Activated CD8-positive, alpha-beta memory T cell treated with anti-CD3 and anti-CD28 coated beads, Interleukin-2, amount 10 ng/mL, durations not matched to agents 7 days and 5 days (primary cell): ENCODE measurements around the gene CYTIP. TPM values are rescaled to one million over a fixed set of nuclear protein-coding genes. Genes with fewer than 3 reads are reported as not detected.
"Not testable (repeated sequence)": the region's sequence is repeated elsewhere in the genome, so short reads cannot be mapped to it uniquely, and the experiment has no call there.

Experiments used
- ATAC-seq: fragments of 150-1000 bp; cut with Tn5 transposase; one replicate; pipeline ENCODE4 v1.10.0; 2021; ENCODE audit warnings: moderate library complexity
- CTCF ChIA-PET: fragments of 350-600 bp; sonication (Branson Sonifier 250); formaldehyde crosslinking; loops from one replicate; lab custom pipeline; 2021; ENCODE audit warnings: antibody characterized with exemption; lab: Charles Lee
- DNase-seq: peaks from one replicate; pipeline ENCODE4 v3.0.0-alpha.2; 2020
- H3K27ac Mint-ChIP-seq: one replicate; pipeline ENCODE4 v1.8.0; 2021; ENCODE audit warnings: mild to moderate bottlenecking, mixed read lengths
- H3K27me3 Mint-ChIP-seq: one replicate; pipeline ENCODE4 v1.8.0; 2021; ENCODE audit warnings: mixed read lengths
- H3K36me3 Mint-ChIP-seq: one replicate; pipeline ENCODE4 v1.8.0; 2021; ENCODE audit warnings: mild to moderate bottlenecking, mixed read lengths
- H3K4me1 Mint-ChIP-seq: one replicate; pipeline ENCODE4 v1.8.0; 2021; ENCODE audit warnings: mixed read lengths
- H3K4me3 Mint-ChIP-seq: one replicate; pipeline ENCODE4 v1.8.0; 2021; ENCODE audit warnings: mild to moderate bottlenecking, moderate library complexity, mixed read lengths
- H3K9me3 Mint-ChIP-seq: one replicate; pipeline ENCODE4 v1.8.0; 2022; ENCODE audit warnings: low read depth, mixed read lengths
- total RNA-seq, 2 experiments: library from RNA; stranded (reverse); gene quantifications; one replicate each; pipeline ENCODE4 v1.2.3, GENCODE V29; 2021

CYTIP gene
- total RNA-seq, 2 experiments from 2014 or later = 231 to 343 TPM

GRCh38 chr2:157415591-157416101 lies 28.2 kb downstream of the CYTIP start:
- Mint-ChIP-seq H3K27ac (peak overlapping the region; percentile 79), H3K4me3 (peak overlapping the region; percentile 19), H3K9me3 (no peaks in the 10 kb centered on the region), H3K27me3 (no peaks in the 10 kb centered on the region), H3K4me1 (peaks cover 89% of the 10 kb centered on the region), H3K36me3 (peaks cover 85% of the 10 kb centered on the region)
- ATAC-seq = no peak
- CTCF ChIA-PET = interaction anchor here (1.0 to 7.2 kb wide), 7 partner anchors 11 to 113 kb away, joined by 3 to 27 read pairs (median 4); no protein-coding TSS in a partner anchor
- DNase-seq = no peak

- Mint-ChIP-seq H3K4me3 (peak overlapping the region; percentile 49), H3K27me3 (no peaks in the 10 kb centered on the region), H3K4me1 (peaks cover 80% of the 10 kb centered on the region), H3K9me3 (no peaks in the 10 kb centered on the region), H3K36me3 (peaks cover 79% of the 10 kb centered on the region), H3K27ac (peak overlapping the region; percentile 87)
- CTCF ChIA-PET = interaction anchor here (1.0 to 7.2 kb wide), 5 partner anchors 16 to 112 kb away, joined by 3 to 27 read pairs (median 4); no protein-coding TSS in a partner anchor
- ATAC-seq = peak; percentile 29
- DNase-seq = no peak
Observed at GRCh38 chr2:157414050-157414449, 29.8 kb downstream of the CYTIP start.

DNA sequence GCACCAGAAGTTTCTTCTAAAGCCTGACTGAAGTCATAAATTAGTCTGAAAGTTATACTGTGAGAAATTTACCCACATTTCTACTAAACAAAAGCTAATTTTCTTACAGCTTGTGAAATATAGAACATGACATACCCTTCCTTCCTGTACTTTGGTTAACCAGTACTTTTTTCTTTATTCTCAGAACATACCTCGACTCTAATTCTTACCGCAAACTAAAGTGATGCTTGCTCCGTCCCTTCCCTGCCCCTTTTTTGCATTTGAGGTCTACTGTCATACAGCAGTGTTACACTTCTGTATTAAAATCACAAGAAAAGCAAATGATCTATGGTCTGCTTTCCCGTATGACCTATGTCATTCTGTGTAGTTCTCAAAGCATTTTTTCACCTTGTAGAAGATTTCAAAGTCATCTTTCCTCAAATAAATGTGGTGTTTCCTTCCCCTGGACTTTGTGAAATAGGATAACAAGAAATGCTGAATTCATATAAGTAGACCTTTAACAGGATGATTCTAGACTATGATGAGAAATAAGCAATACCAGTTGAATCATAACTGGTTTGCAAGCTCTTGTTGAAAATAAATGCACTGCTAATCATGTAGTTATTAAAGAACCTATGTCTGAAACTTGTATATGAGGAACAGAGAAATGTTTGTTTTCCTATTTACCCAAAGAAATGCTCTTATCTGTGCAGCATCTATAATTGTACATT lies 30.4 kb downstream of the CYTIP start:
- CTCF ChIA-PET = interaction anchor here (1.0 to 7.2 kb wide), 7 partner anchors 9 to 86 kb away, joined by 3 to 27 read pairs (median 4); no protein-coding TSS in a partner anchor
- DNase-seq (peak; percentile 79), ATAC-seq (peak; percentile 76)
- Mint-ChIP-seq H3K4me3 (peak overlapping the region; percentile 49), H3K27ac (peak overlapping the region; percentile 87), H3K9me3 (no peaks in the 10 kb centered on the region), H3K36me3 (peaks cover 75% of the 10 kb centered on the region), H3K4me1 (peaks cover 76% of the 10 kb centered on the region), H3K27me3 (no peaks in the 10 kb centered on the region)

DNA sequence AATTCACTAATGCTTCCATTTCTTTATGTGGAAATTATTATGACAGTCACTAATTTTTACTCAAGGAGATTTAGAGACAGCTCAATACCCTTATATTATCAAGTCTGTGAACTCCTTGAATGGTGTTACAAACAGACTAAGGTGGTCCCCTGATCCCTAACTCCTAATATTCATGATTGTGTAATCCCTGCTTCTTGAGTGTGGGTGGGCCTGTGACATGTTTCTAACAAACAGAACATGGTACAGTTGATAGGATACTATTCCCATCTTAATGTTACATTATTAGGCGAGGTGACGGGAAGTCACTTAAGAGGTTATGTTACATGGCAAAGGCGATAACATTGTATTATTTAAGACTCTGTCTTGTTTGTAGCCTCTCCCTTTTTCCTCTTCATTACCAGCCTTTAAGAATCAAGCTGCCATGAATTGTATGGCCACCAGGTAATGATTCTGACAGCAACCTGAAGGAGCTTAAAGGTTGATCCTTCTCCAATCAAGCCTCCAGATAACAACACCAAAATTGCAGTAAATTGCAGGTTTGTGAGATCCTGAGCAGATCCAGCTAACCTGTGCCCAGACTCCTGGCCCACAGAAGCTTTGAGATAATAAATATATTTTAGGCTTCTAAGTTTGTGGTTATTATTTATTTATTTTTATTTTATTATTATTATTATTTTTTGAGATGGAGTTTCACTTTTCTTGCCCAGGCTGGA lies 32.1 kb downstream of the CYTIP start:
- Mint-ChIP-seq H3K4me3 (no peak overlapping the region), H3K4me1 (peaks cover 62% of the 10 kb centered on the region), H3K27ac (peak overlapping the region; percentile 59), H3K36me3 (peaks cover 64% of the 10 kb centered on the region), H3K9me3 (no peaks in the 10 kb centered on the region), H3K27me3 (no peaks in the 10 kb centered on the region)
- no peak for DNase-seq
- CTCF ChIA-PET = interaction anchor here (0.9 to 7.2 kb wide), 4 partner anchors 8 to 110 kb away, joined by 3 to 27 read pairs (median 6); no protein-coding TSS in a partner anchor
- ATAC-seq = no peak

- H3K4me3 Mint-ChIP-seq = not testable (repeated sequence)
Observed at GRCh38 chr2:157405398-157405797, 38.5 kb downstream of the CYTIP start.

GRCh38 chr2:157404363-157404762 lies 39.5 kb downstream of the CYTIP start:
- DNase-seq (peak; percentile 73), ATAC-seq (peak; percentile 98)
- H3K27ac Mint-ChIP-seq = peak overlapping the region; percentile 81
- no peaks in the 10 kb centered on the region for H3K27me3 Mint-ChIP-seq
- H3K4me3 Mint-ChIP-seq = no peak overlapping the region
- CTCF ChIA-PET = interaction anchor here (0.9 to 2.1 kb wide), 9 partner anchors 9 to 102 kb away, joined by 3 to 10 read pairs (median 6); no protein-coding TSS in a partner anchor
- H3K4me1 Mint-ChIP-seq = peaks cover 58% of the 10 kb centered on the region
- peaks cover 11% of the 10 kb centered on the region for H3K9me3 Mint-ChIP-seq
- peaks cover 60% of the 10 kb centered on the region for H3K36me3 Mint-ChIP-seq

More at GRCh38 chr2:157405398-157405797, 38.5 kb downstream of the CYTIP start:
- CTCF ChIA-PET = interaction anchor here (0.8 to 2.1 kb wide), 2 partner anchors 78 to 99 kb away, joined by 6 to 7 read pairs; no protein-coding TSS in a partner anchor
- DNase-seq, ATAC-seq, H3K27me3 Mint-ChIP-seq, H3K9me3 Mint-ChIP-seq: not testable (repeated sequence)
- Mint-ChIP-seq H3K4me1 (peaks cover 63% of the 10 kb centered on the region), H3K36me3 (peaks cover 60% of the 10 kb centered on the region), H3K27ac (peak overlapping the region; percentile 86)

DNA sequence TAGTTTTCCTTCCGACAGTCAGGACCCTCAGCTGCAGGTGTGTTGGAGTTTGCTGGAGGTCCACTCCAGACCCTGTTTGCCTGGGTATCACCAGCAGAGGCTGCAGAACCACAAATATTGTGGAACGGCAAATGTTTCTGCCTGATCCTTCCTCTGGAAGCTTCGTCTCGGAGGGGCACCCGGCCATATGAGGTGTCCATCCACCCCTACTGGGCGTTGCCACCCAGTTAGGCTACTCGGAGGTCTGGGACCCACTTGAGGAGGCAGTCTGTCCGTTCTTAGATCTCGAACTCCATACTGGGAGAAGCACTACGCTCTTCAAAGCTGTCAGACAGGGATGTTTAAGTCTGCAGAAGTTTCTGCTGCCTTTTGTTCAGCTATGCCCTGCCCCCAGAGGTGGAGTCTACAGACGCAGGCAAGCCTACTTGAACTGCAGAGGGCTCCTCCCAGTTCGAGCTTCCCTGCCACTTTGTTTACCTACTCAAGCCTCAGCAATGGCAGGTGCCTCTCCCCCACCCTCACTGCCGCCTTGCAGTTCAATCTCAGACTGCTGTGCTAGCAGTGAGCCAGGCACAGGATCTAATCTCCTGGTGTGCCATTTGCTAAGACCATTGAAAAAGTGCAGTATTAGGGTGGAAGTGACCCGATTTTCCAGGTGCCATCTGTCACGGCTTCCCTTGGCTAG lies 40.9 kb downstream of the CYTIP start:
- H3K4me1 Mint-ChIP-seq = peaks cover 54% of the 10 kb centered on the region
- peaks cover 12% of the 10 kb centered on the region for H3K9me3 Mint-ChIP-seq
- not testable (repeated sequence) for ATAC-seq, H3K27me3 Mint-ChIP-seq, H3K27ac Mint-ChIP-seq, H3K4me3 Mint-ChIP-seq, DNase-seq
- peaks cover 66% of the 10 kb centered on the region for H3K36me3 Mint-ChIP-seq
- CTCF ChIA-PET = interaction anchor here (0.8 to 2.1 kb wide), 9 partner anchors 16 to 101 kb away, joined by 3 to 10 read pairs (median 5); no protein-coding TSS in a partner anchor

- H3K27me3 Mint-ChIP-seq = no peaks in the 10 kb centered on the region
- CTCF ChIA-PET = interaction anchor here (1.3 kb wide), 1 partner anchor 94 kb away, joined by 3 read pairs; no protein-coding TSS in a partner anchor
- ATAC-seq (no peak), DNase-seq (no peak)
- H3K4me3 Mint-ChIP-seq = no peak overlapping the region
- peaks cover 14% of the 10 kb centered on the region for H3K9me3 Mint-ChIP-seq
- H3K36me3 Mint-ChIP-seq = peaks cover 43% of the 10 kb centered on the region
- H3K27ac Mint-ChIP-seq = no peak overlapping the region
- peaks cover 4% of the 10 kb centered on the region for H3K4me1 Mint-ChIP-seq
Observed at GRCh38 chr2:157395811-157396210, 48.1 kb downstream of the CYTIP start.

GRCh38 chr2:157394928-157395327 lies 49.0 kb downstream of the CYTIP start:
- no peak overlapping the region for H3K27ac Mint-ChIP-seq
- H3K9me3 Mint-ChIP-seq = peaks cover 14% of the 10 kb centered on the region

GRCh38 chr2:157393348-157393747 lies 50.5 kb downstream of the CYTIP start:
- Mint-ChIP-seq H3K4me3 (no peak overlapping the region), H3K27ac (no peak overlapping the region), H3K27me3 (no peaks in the 10 kb centered on the region), H3K9me3 (peaks cover 12% of the 10 kb centered on the region), H3K4me1 (peaks cover 5% of the 10 kb centered on the region), H3K36me3 (peaks cover 35% of the 10 kb centered on the region)
- DNase-seq = no peak
- ATAC-seq = no peak
- CTCF ChIA-PET = no interaction called here

More at GRCh38 chr2:157394928-157395327, 49.0 kb downstream of the CYTIP start:
- Mint-ChIP-seq H3K36me3 (peaks cover 40% of the 10 kb centered on the region), H3K4me1 (no peaks in the 10 kb centered on the region), H3K4me3 (no peak overlapping the region), H3K27me3 (no peaks in the 10 kb centered on the region)
- CTCF ChIA-PET = interaction anchor here (1.1 to 1.3 kb wide), 3 partner anchors 93 to 206 kb away, joined by 3 read pairs; no protein-coding TSS in a partner anchor
- DNase-seq (no peak), ATAC-seq (no peak)

GRCh38 chr2:157388827-157389226 lies 55.1 kb downstream of the CYTIP start:
- Mint-ChIP-seq H3K36me3 (peaks cover 40% of the 10 kb centered on the region), H3K4me3 (no peak overlapping the region)
- CTCF ChIA-PET = no interaction called here

DNA sequence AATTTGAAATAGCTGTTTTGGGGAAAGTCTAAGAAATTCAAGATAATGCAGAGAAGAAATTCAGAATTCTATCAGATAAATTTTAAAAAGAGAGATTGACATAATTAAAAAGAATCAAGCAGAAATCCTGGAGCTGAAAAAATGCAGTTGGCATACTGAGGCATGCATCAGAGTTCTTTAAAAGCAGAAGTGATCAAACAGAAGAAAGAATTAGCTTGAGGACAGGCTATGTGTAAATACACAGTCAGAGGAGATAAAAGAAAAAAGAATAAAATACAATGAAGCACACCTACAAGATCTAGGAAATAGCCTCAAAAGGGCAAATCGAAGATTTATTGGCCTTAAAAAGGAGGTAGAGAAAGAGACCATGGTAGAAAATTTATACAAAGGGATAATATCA lies 57.1 kb downstream of the CYTIP start:
- peaks cover 12% of the 10 kb centered on the region for H3K4me1 Mint-ChIP-seq
- H3K9me3 Mint-ChIP-seq = peaks cover 9% of the 10 kb centered on the region
- H3K36me3 Mint-ChIP-seq = peaks cover 37% of the 10 kb centered on the region
- DNase-seq (no peak), ATAC-seq (no peak)
- CTCF ChIA-PET = no interaction called here
- H3K27me3 Mint-ChIP-seq = no peaks in the 10 kb centered on the region
- H3K4me3 Mint-ChIP-seq = no peak overlapping the region
- no peak overlapping the region for H3K27ac Mint-ChIP-seq

More at GRCh38 chr2:157388827-157389226, 55.1 kb downstream of the CYTIP start:
- Mint-ChIP-seq H3K4me1 (peaks cover 12% of the 10 kb centered on the region), H3K27me3 (no peaks in the 10 kb centered on the region), H3K9me3 (peaks cover 13% of the 10 kb centered on the region), H3K27ac (no peak overlapping the region)
- no peak for ATAC-seq
- no peak for DNase-seq
